Measurements from ENCODE around the gene SMAD4. TPM values are rescaled to one million over a fixed set of nuclear protein-coding genes. Genes with fewer than 3 reads are reported as not detected.
A peak's percentile ranks its signal among the peaks of the same experiment; 100 is the strongest.

SMAD4 gene
- total RNA-seq, 1 experiment from 2014 or later = 172 TPM

DNA sequence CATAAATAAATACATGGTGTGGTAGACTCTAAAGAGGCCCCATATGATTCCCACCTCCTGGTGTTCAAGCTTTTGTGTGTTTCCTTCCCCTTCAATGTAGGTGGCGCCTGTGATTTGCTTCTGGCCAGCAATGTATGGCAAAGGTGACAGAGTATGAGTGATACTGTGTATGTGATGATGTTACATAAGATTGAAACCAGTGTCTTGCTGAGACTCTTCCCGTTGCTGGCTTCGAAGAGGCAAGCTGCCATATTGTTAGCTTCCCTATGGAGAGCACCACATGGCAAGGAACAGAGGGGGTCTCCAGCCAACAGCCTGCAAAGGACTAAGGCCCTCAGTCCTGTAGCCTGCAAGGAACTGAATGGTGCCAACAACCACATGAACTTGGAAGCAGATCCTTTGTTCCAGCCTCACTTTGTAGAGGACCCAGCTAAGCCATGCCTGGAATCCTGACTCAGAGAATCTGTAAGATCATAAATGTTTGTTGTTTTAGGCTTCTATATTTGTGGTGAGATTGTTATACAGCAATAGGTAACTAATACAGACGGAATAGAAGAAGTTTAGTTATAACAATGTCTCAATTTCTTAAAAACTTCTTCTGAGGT lies 1.7 kb upstream of the SMAD4 start:
- Mint-ChIP-seq H3K4me1 (peaks cover 18 to 46% of the 10 kb centered on the region in 2 experiments), H3K4me3 (peak overlapping the region; percentile 81 to 89), H3K9me3 (peaks cover 2 to 5% of the 10 kb centered on the region in 2 experiments; a peak in 3 of 5 replicates), H3K36me3 (ENCODE audit: insufficient read depth in 1 of 3, low read depth in 3 of 3) (peaks cover 5 to 20% (median 7%) of the 10 kb centered on the region in 3 experiments), H3K27me3 (ENCODE audit: low read depth) (no peaks in the 10 kb centered on the region), H3K27ac (peak overlapping the region; percentile 13 to 89 (median 18); a peak in 3 of 7 replicates)
- Histone ChIP-seq H3K23ac (ENCODE audit: insufficient read length, low read depth, low read length) (no peak overlapping the region), H3K4me2 (ENCODE audit: insufficient read depth, insufficient read length, low read length) (no peak overlapping the region), H3K79me2 (ENCODE audit: insufficient read depth, low read length) (peaks cover 18% of the 10 kb centered on the region; the same call in 1 of the 2 replicates), H3K9me3 (ENCODE audit: control insufficient read depth, low read depth, low read length) (no peaks in the 10 kb centered on the region), H2AFZ (ENCODE audit: low read length) (no peak overlapping the region), H3K9ac (ENCODE audit: extremely low read depth, insufficient read length, low read length) (no peak overlapping the region), H2BK120ac (ENCODE audit: low read depth, low read length, poor library complexity, severe bottlenecking) (no peak overlapping the region), H3K18ac (ENCODE audit: insufficient read length, low read depth, low read length) (no peak overlapping the region), H4K5ac (ENCODE audit: insufficient read length, low read depth, low read length) (no peak overlapping the region), H3K23me2 (ENCODE audit: insufficient read length, low read depth, low read length, poor library complexity, severe bottlenecking) (peaks cover 7% of the 10 kb centered on the region), H3K56ac (ENCODE audit: insufficient read length, low read depth, low read length) (no peak overlapping the region), H2AK5ac (ENCODE audit: insufficient read length, low read length) (no peak overlapping the region), H2BK15ac (ENCODE audit: low read depth, low read length) (no peak overlapping the region), H2BK12ac (ENCODE audit: insufficient read length, low read depth, low read length) (no peak overlapping the region), H4K91ac (ENCODE audit: insufficient read length, low read depth, low read length) (no peak overlapping the region), H3K4me1 (ENCODE audit: insufficient read depth, low read length) (peaks cover 3% of the 10 kb centered on the region), H2BK5ac (ENCODE audit: insufficient read length, low read length) (no peak overlapping the region), H2BK20ac (ENCODE audit: low read depth, low read length, poor library complexity, severe bottlenecking) (no peak overlapping the region), H3K27me3 (ENCODE audit: insufficient read depth, low read length) (no peaks in the 10 kb centered on the region), H3T11ph (ENCODE audit: low read length) (no peak overlapping the region), H3K4ac (ENCODE audit: low read depth, low read length) (no peak overlapping the region), H3K79me1 (ENCODE audit: insufficient read depth, low read depth, low read length, poor library complexity, severe bottlenecking) (no peaks in the 10 kb centered on the region), H4K8ac (replicated peaks; ENCODE audit: insufficient read length, low read depth, low read length) (no peak overlapping the region), H3K14ac (ENCODE audit: insufficient read depth, low read length) (no peak overlapping the region), H3K27ac (ENCODE audit: insufficient read length, low read depth, low read length) (no peak overlapping the region), H4K20me1 (ENCODE audit: control insufficient read depth, insufficient read depth, insufficient read length) (no peaks in the 10 kb centered on the region)
- TF ChIP-seq, protein P1, sequence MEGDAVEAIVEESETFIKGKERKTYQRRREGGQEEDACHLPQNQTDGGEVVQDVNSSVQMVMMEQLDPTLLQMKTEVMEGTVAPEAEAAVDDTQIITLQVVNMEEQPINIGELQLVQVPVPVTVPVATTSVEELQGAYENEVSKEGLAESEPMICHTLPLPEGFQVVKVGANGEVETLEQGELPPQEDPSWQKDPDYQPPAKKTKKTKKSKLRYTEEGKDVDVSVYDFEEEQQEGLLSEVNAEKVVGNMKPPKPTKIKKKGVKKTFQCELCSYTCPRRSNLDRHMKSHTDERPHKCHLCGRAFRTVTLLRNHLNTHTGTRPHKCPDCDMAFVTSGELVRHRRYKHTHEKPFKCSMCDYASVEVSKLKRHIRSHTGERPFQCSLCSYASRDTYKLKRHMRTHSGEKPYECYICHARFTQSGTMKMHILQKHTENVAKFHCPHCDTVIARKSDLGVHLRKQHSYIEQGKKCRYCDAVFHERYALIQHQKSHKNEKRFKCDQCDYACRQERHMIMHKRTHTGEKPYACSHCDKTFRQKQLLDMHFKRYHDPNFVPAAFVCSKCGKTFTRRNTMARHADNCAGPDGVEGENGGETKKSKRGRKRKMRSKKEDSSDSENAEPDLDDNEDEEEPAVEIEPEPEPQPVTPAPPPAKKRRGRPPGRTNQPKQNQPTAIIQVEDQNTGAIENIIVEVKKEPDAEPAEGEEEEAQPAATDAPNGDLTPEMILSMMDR (conservative IDR thresholded peaks at IDR 0.05) = no peak
- no CpG with 5 or more reads among the region's 4 CpGs for WGBS (ENCODE audit: extremely low coverage, insufficient read length, low lambda C conversion rate)
- DNase-seq = no peak

All from H9 (cell line).